ENCODE results near the gene LRIT3. TPM values are rescaled to one million over a fixed set of nuclear protein-coding genes. Genes with fewer than 3 reads are reported as not detected.
"Not testable (repeated sequence)": the region's sequence is repeated elsewhere in the genome, so short reads cannot be mapped to it uniquely, and the experiment has no call there.

LRIT3 gene
- total RNA-seq, 1 experiment from 2014 or later = not detected

- no peak for DNase-seq (ENCODE audit: low spot score)
Measured at GRCh38 chr4:109850601-109851000, 2.7 kb downstream of the LRIT3 start.

- DNase-seq (ENCODE audit: low spot score) = not testable (repeated sequence)
Measured at GRCh38 chr4:109859426-109860300, 11.8 kb downstream of the LRIT3 start.

GRCh38 chr4:109861271-109861670 is 13.4 kb downstream of the LRIT3 start:
- DNase-seq (ENCODE audit: low spot score) = no peak

GRCh38 chr4:109861916-109862511 is 14.1 kb downstream of the LRIT3 start:
- DNase-seq (ENCODE audit: low spot score) = no peak

- DNase-seq (ENCODE audit: low spot score) = no peak
Measured at GRCh38 chr4:109864134-109864533, 16.2 kb downstream of the LRIT3 start.

GRCh38 chr4:109870061-109870460 is 22.2 kb downstream of the LRIT3 start:
- no peak for DNase-seq (ENCODE audit: low spot score)

GRCh38 chr4:109872065-109872464 is 24.2 kb downstream of the LRIT3 start:
- DNase-seq (ENCODE audit: low spot score) = no peak

GRCh38 chr4:109872950-109873656 is 25.2 kb downstream of the LRIT3 start:
- no peak for DNase-seq (ENCODE audit: low spot score)

GRCh38 chr4:109873791-109874514 is 26.0 kb downstream of the LRIT3 start:
- peak; percentile 4 for DNase-seq (ENCODE audit: low spot score)

- no peak for DNase-seq (ENCODE audit: low spot score)
Measured at GRCh38 chr4:109875106-109875505, 27.2 kb downstream of the LRIT3 start.

- DNase-seq (ENCODE audit: low spot score) = not testable (repeated sequence)
Measured at GRCh38 chr4:109875553-109875952, 27.6 kb downstream of the LRIT3 start.

- DNase-seq (ENCODE audit: low spot score) = no peak
Measured at GRCh38 chr4:109876634-109877265, 28.8 kb downstream of the LRIT3 start.

GRCh38 chr4:109877400-109877799 is 29.5 kb downstream of the LRIT3 start:
- DNase-seq (ENCODE audit: low spot score) = no peak

- DNase-seq (ENCODE audit: low spot score) = no peak
Measured at GRCh38 chr4:109878355-109878754, 30.4 kb downstream of the LRIT3 start.

GRCh38 chr4:109879081-109879480 is 31.2 kb downstream of the LRIT3 start:
- no peak for DNase-seq (ENCODE audit: low spot score)

- no peak for DNase-seq (ENCODE audit: low spot score)
Measured at GRCh38 chr4:109879636-109880314, 31.9 kb downstream of the LRIT3 start.

- no peak for DNase-seq (ENCODE audit: low spot score)
Measured at GRCh38 chr4:109886303-109886702, 38.4 kb downstream of the LRIT3 start.

GRCh38 chr4:109887071-109887470 is 39.2 kb downstream of the LRIT3 start:
- DNase-seq (ENCODE audit: low spot score) = no peak

- DNase-seq (ENCODE audit: low spot score) = no peak
Measured at GRCh38 chr4:109890076-109890475, 42.2 kb downstream of the LRIT3 start.

- no peak for DNase-seq (ENCODE audit: low spot score)
Measured at GRCh38 chr4:109902559-109903251, 54.8 kb downstream of the LRIT3 start.
